Fibroblast of lung (primary cell): Measurements from ENCODE around the gene SERPINB4.

ENCODE experiments used
- EZH2 ChIP-seq: IDR thresholded peaks from 2 replicates; pipeline ENCODE4 v1.5.1; 2012; ENCODE audit warnings: low read length, control low read depth, mild to moderate bottlenecking; ENCODE audit errors: missing control alignments
- TF ChIP-seq, protein P1 (sequence below), 2 donors: IDR thresholded peaks in 1 of 2; conservative IDR thresholded peaks in 1 of 2; 1 replicate in 1 of 2; 2 replicates in 1 of 2; pipeline ENCODE4 v1.5.1; 2011 to 2012; ENCODE audit warnings: low read length in 2 of 2, control low read depth in 1 of 2, inconsistent platforms in 1 of 2, low read depth in 1 of 2, mild to moderate bottlenecking in 1 of 2

DNA sequence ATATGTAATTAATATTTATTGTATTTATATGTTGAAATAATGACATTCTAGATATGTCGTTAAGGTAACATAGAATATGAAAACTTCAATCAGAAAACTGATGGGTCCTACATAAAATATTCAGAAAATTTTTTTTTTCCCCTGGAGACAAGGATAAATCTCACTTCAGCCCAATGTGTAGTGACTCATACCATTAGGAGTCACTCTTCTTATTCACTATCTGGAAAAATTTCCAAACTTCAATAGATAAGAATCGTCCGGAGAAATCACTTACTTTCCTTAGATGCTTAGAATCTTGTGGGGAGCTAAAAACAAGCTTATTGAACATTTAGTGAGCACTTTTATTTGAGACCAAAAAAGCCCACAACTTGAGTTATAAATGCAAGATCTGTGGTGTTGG lies 52.3 kb downstream of the SERPINB4 start:
- TF ChIP-seq, protein P1, sequence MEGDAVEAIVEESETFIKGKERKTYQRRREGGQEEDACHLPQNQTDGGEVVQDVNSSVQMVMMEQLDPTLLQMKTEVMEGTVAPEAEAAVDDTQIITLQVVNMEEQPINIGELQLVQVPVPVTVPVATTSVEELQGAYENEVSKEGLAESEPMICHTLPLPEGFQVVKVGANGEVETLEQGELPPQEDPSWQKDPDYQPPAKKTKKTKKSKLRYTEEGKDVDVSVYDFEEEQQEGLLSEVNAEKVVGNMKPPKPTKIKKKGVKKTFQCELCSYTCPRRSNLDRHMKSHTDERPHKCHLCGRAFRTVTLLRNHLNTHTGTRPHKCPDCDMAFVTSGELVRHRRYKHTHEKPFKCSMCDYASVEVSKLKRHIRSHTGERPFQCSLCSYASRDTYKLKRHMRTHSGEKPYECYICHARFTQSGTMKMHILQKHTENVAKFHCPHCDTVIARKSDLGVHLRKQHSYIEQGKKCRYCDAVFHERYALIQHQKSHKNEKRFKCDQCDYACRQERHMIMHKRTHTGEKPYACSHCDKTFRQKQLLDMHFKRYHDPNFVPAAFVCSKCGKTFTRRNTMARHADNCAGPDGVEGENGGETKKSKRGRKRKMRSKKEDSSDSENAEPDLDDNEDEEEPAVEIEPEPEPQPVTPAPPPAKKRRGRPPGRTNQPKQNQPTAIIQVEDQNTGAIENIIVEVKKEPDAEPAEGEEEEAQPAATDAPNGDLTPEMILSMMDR (conservative IDR thresholded peaks at IDR 0.05 in 1 of 2, IDR thresholded peaks at IDR 0.05 in 1 of 2; ENCODE audit: low read depth in 1 of 2, low read length in 2 of 2) = no peak
- TF ChIP-seq EZH2 = no peak
